Lung (tissue), 12 donors: ENCODE results near the gene CCDC85C. TPM values are rescaled to one million over a fixed set of nuclear protein-coding genes. Genes with fewer than 3 reads are reported as not detected.

Experiments
- ATAC-seq: fragments of 200-7000 bp; cut with Tn5 transposase; one replicate; pipeline ENCODE4 v1.9.1; 2020; ENCODE audit warnings: moderate number of reproducible peaks; ENCODE audit not compliant: insufficient read depth, low FRiP score
- DNase-seq, 3 donors: peaks; one replicate each; pipeline ENCODE4 v3.0.0-alpha.2; 2013 to 2017
- H3K27ac ChIP-seq, 2 donors: one replicate each; pipeline ENCODE4 v1.5.1; 2013; ENCODE audit warnings: mild to moderate bottlenecking in 2 of 2, moderate library complexity in 2 of 2, control low read depth in 1 of 2, inconsistent platforms in 1 of 2, low read depth in 1 of 2, low read length in 1 of 2
- H3K27me3 ChIP-seq, 3 donors: one replicate each; pipeline ENCODE4 v1.5.1; 2013; ENCODE audit warnings: low read length in 2 of 3; ENCODE audit not compliant: control insufficient read depth in 3 of 3, insufficient read depth in 3 of 3
- H3K36me3 ChIP-seq, 4 donors: one replicate each; pipeline ENCODE4 v1.5.1; 2013; ENCODE audit warnings: low read length in 4 of 4, mild to moderate bottlenecking in 1 of 4, moderate library complexity in 1 of 4; ENCODE audit not compliant: control insufficient read depth in 4 of 4, insufficient read depth in 4 of 4
- H3K4me1 ChIP-seq, 5 donors: one replicate each; pipeline ENCODE4 v1.5.1; 2013; ENCODE audit warnings: low read length in 5 of 5, mild to moderate bottlenecking in 2 of 5, moderate library complexity in 1 of 5; ENCODE audit not compliant: control insufficient read depth in 5 of 5, insufficient read depth in 5 of 5
- H3K4me3 ChIP-seq: one replicate; pipeline ENCODE4 v1.5.1; 2013; ENCODE audit warnings: mild to moderate bottlenecking, control low read depth, moderate library complexity
- H3K9ac ChIP-seq, 2 donors: one replicate each; pipeline ENCODE4 v1.5.1; 2013; ENCODE audit warnings: low read length in 2 of 2, control low read depth in 1 of 2; ENCODE audit not compliant: insufficient read depth in 1 of 2
- H3K9me3 ChIP-seq, 4 donors: one replicate each; pipeline ENCODE4 v1.5.1; 2013; ENCODE audit warnings: low read length in 3 of 4, mild to moderate bottlenecking in 1 of 4, moderate library complexity in 1 of 4; ENCODE audit not compliant: control insufficient read depth in 4 of 4, insufficient read depth in 3 of 4
- WGBS, 2 donors: extraction: QIAGEN DNeasy Blood & Tissue Kit; methylation state at CpG; one replicate each; pipeline ENCODE4 v1.1.7; 2013; 5-methylcytosine and 5-hydroxymethylcytosine counted together
- polyA plus RNA-seq, 2 donors: library from polyadenylated mRNA; stranded (reverse); fragments of 200-250 nt; gene quantifications; one replicate each; pipeline ENCODE4 v1.2.1, GENCODE V29; 2013
- total RNA-seq, 2 donors: library from RNA; depleted of rRNA in 1 of 2; stranded (reverse); fragments of >200 nt in 1 of 2; gene quantifications; one replicate each; pipeline ENCODE4 v1.2.1, GENCODE V29; 2014 to 2021
- TF ChIP-seq, protein P1 (sequence below): IDR thresholded peaks from 2 replicates; pipeline ENCODE4 v1.5.1; 2012; ENCODE audit warnings: mild to moderate bottlenecking; ENCODE audit errors: control extremely low read depth, extremely low read depth
- donor health status: control.
- donor health status: control.
- donor health status: Bipolar disorder and iron deficiency.
- donor health status: healthy.
- donor health status: DM: yes; HTN: yes; CAD: no.

CCDC85C gene
- total and polyA plus RNA-seq, 4 donors, result 2.8 to 19.8 (median 17.6) TPM

DNA sequence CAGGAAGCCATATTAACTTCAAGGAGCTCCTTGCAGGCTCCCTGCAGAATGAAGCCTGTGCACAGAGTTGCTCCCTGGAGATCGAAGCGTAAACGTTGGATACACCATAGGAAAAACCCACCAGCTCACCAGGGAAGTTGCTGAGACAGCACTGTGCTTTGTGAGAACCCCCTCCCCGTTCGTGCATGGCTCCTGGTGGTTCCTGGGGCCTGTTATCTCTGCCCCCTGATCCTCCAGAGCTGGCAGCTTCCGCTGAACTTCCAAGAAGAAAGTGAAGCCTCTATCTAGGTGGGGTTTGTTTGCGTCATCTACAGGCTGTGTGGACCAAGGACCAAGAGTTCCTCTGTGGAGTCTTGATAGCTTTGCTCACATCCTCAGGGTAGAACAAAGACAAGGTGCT is 2.4 kb upstream of the CCDC85C start:
- Histone ChIP-seq H3K4me3 (no peak overlapping the region), H3K4me1 (peaks cover 4 to 23% (median 8%) of the 10 kb centered on the region in 5 donors), H3K27me3 (peaks cover 0 to 10% (median 7%) of the 10 kb centered on the region in 3 donors), H3K27ac (no peak overlapping the region), H3K9ac (no peak overlapping the region), H3K9me3 (no peaks in the 10 kb centered on the region), H3K36me3 (peaks cover 0 to 2% (median 0%) of the 10 kb centered on the region in 4 donors)
- no peak for DNase-seq
- ATAC-seq, result no peak
- 78 to 86% methylated on average over 7 of the region's 7 CpGs for WGBS, 2 donors
- TF ChIP-seq, protein P1, sequence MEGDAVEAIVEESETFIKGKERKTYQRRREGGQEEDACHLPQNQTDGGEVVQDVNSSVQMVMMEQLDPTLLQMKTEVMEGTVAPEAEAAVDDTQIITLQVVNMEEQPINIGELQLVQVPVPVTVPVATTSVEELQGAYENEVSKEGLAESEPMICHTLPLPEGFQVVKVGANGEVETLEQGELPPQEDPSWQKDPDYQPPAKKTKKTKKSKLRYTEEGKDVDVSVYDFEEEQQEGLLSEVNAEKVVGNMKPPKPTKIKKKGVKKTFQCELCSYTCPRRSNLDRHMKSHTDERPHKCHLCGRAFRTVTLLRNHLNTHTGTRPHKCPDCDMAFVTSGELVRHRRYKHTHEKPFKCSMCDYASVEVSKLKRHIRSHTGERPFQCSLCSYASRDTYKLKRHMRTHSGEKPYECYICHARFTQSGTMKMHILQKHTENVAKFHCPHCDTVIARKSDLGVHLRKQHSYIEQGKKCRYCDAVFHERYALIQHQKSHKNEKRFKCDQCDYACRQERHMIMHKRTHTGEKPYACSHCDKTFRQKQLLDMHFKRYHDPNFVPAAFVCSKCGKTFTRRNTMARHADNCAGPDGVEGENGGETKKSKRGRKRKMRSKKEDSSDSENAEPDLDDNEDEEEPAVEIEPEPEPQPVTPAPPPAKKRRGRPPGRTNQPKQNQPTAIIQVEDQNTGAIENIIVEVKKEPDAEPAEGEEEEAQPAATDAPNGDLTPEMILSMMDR, result no peak

DNA sequence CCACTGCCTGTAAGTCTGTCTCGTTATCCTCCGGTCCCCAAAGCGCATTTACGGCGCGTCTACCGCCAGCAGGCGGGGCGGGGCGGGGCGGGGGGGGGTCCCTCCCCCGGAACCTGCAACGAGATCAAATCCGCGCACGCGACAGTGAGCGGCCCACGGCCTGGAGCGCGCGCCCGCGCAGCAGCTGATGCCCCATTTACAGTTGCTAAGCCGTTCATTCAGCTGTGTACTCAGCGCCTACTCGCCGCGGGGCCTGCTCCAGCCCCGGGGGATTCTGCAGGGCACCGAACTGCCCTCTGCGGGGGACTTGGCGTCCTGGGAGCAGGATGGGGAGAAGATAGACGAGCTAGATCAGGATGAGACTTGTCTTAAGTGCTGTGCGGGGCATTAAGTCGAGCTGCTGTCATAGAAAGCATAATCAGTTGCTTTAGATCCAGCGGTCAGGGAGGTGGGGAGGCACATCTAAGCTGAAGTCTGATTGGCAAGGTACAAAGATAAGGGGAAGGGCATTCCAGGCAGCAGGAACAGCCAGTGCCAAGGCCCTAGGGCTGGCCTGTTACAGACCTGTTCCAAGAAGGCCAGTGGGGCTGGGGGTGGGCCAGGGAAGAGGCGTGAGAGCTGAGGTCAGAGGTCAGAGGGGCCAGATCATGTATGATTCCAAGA is 1.4 kb upstream of the CCDC85C start:
- Histone ChIP-seq H3K4me1 (peaks cover 8 to 28% (median 12%) of the 10 kb centered on the region in 5 donors), H3K27me3 (peaks cover 0 to 10% (median 7%) of the 10 kb centered on the region in 3 donors)
- 3 to 4% methylated on average over 37 to 38 of the region's 38 CpGs for WGBS, 2 donors

DNA sequence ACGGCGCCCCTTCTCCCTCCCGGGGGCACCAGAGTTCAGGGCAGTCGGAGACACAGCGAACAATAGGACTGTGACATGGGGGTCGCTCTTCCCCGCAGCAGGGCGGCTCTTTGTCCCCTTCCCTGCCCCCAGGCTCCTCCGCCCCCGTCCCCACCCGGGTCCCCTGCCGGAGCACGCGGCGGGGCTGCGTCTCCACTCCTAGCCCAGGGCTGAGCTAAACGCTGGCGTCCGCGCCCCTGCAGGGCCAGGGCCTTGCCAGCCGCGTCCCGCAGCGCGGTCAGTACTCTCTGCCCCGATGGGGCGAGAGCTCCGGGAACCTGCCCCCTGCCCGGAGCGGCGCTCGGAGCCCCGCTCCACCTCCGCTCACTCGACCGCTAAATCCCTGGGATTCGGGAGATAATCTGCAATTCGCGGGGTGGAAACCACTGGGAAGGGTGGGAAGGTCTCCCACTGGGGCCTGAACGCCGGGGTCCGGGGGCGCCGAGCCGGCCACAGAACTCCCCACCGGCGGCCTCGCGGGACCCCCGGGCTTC is 825 bp upstream of the CCDC85C start:
- H3K27me3 ChIP-seq, result peaks cover 0 to 10% (median 7%) of the 10 kb centered on the region in 3 donors

More for the DNA sequence above, 1.4 kb upstream of the CCDC85C start:
- peak overlapping the region; percentile 66 for H3K4me3 ChIP-seq
- ATAC-seq, result peak; percentile 7
- peak; percentile 58 to 76 (median 75) for DNase-seq
- TF ChIP-seq, protein P1, result no peak
- no peaks in the 10 kb centered on the region for H3K9me3 ChIP-seq
- peak overlapping the region in 1 of 2 donors; percentile 78 for H3K9ac ChIP-seq
- peak overlapping the region; percentile 85 to 89 for H3K27ac ChIP-seq
- peaks cover 0 to 2% (median 0%) of the 10 kb centered on the region in 4 donors for H3K36me3 ChIP-seq

More for the DNA sequence above, 825 bp upstream of the CCDC85C start:
- TF ChIP-seq, protein P1, result no peak
- H3K9me3 ChIP-seq, result no peaks in the 10 kb centered on the region
- H3K4me1 ChIP-seq, result peaks cover 8 to 28% (median 14%) of the 10 kb centered on the region in 5 donors
- ATAC-seq, result no peak
- H3K27ac ChIP-seq, result peak overlapping the region; percentile 85 to 89
- DNase-seq, result no peak
- peak overlapping the region; percentile 66 for H3K4me3 ChIP-seq
- WGBS, 2 donors, result 0 to 1% methylated on average over 46 to 50 of the region's 50 CpGs
- H3K9ac ChIP-seq, result no peak overlapping the region
- H3K36me3 ChIP-seq, result peaks cover 0 to 2% (median 0%) of the 10 kb centered on the region in 4 donors
